ENCODE measurements around the gene GAL3ST2.

The GAL3ST2 gene

GRCh38 chr2:241846406-241846805 is 69.8 kb downstream of the GAL3ST2 start:
- DNase-seq: no peak

- no peak for DNase-seq
Measured at GRCh38 chr2:241848761-241849615, 72.4 kb downstream of the GAL3ST2 start.

GRCh38 chr2:241849616-241850543 is 73.3 kb downstream of the GAL3ST2 start:
- no peak for DNase-seq

GRCh38 chr2:241850544-241851324 is 74.1 kb downstream of the GAL3ST2 start:
- no peak for DNase-seq

- DNase-seq: no peak
Measured at GRCh38 chr2:241851325-241852115, 74.9 kb downstream of the GAL3ST2 start.

- no peak for DNase-seq
Measured at GRCh38 chr2:241852116-241852980, 75.7 kb downstream of the GAL3ST2 start.

GRCh38 chr2:241852981-241853631 is 76.5 kb downstream of the GAL3ST2 start:
- no peak for DNase-seq

Data from right forelimb (tissue), 1 donor.